ENCODE results near the gene UNC13C. TPM values are rescaled to one million over a fixed set of nuclear protein-coding genes. Genes with fewer than 3 reads are reported as not detected.

Gene UNC13C
- total and polyA plus RNA-seq, 10 of the 15 experiments (the other 5 are each of a cell fraction or from before 2014, with no cell fraction given) = 9.9 to 81.3 (median 25.0) TPM

DNA sequence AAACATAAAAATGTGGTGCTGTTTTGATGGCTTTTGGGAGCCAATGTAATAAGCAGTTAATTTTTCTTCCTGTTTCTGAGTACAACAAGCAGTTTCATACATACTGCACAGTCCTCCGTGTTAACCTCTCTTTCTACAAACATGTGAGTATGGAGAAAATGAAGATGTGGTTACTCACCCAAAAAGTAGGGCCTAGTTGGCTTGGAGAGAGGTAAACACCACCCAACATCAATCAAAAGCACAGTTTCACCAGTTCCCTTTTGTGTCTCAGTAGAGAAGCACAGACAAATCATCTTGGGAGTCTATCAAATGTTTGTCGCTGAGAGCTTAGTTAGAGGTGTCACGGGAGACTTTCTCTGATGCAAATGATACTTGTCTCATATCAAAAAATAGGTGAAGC is 320.2 kb downstream of the UNC13C start (continued):
- TF ChIP-seq CREB1 (IDR thresholded peaks at IDR 0.05; ENCODE audit: low read depth) = no peak
- no peak for TF ChIP-seq CBX5 (IDR thresholded peaks at IDR 0.05; ENCODE audit: low read depth)
- peak; percentile 49; the same call in 1 of the 2 replicates for TF ChIP-seq BCL11A (IDR thresholded peaks at IDR 0.05; ENCODE audit: low read depth, low read length)
- TF ChIP-seq IKZF1 (conservative IDR thresholded peaks at IDR 0.05) = peak; percentile 80
- TF ChIP-seq TCF3 (IDR thresholded peaks at IDR 0.05; ENCODE audit: borderline replicate concordance, insufficient read depth, low read depth, low read length) = no peak
- TF ChIP-seq, protein P1, sequence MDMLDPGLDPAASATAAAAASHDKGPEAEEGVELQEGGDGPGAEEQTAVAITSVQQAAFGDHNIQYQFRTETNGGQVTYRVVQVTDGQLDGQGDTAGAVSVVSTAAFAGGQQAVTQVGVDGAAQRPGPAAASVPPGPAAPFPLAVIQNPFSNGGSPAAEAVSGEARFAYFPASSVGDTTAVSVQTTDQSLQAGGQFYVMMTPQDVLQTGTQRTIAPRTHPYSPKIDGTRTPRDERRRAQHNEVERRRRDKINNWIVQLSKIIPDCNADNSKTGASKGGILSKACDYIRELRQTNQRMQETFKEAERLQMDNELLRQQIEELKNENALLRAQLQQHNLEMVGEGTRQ (IDR thresholded peaks at IDR 0.05; ENCODE audit: borderline replicate concordance, low read depth, low read length) = no peak
- TF ChIP-seq RAD51 (IDR thresholded peaks at IDR 0.05) = 0 out of 2 replicates have a peak, but pooled peaks have one; percentile 47
- TF ChIP-seq, protein P2, sequence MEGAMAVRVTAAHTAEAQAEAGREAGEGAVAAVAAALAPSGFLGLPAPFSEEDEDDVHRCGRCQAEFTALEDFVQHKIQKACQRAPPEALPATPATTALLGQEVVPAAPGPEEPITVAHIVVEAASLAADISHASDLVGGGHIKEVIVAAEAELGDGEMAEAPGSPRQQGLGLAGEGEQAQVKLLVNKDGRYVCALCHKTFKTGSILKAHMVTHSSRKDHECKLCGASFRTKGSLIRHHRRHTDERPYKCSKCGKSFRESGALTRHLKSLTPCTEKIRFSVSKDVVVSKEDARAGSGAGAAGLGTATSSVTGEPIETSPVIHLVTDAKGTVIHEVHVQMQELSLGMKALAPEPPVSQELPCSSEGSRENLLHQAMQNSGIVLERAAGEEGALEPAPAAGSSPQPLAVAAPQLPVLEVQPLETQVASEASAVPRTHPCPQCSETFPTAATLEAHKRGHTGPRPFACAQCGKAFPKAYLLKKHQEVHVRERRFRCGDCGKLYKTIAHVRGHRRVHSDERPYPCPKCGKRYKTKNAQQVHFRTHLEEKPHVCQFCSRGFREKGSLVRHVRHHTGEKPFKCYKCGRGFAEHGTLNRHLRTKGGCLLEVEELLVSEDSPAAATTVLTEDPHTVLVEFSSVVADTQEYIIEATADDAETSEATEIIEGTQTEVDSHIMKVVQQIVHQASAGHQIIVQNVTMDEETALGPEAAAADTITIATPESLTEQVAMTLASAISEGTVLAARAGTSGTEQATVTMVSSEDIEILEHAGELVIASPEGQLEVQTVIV (IDR thresholded peaks at IDR 0.05; ENCODE audit: borderline replicate concordance, partially characterized antibody) = no peak
- no peak for TF ChIP-seq ZNF207 (IDR thresholded peaks at IDR 0.05; ENCODE audit: borderline replicate concordance)
- TF ChIP-seq, protein P3, sequence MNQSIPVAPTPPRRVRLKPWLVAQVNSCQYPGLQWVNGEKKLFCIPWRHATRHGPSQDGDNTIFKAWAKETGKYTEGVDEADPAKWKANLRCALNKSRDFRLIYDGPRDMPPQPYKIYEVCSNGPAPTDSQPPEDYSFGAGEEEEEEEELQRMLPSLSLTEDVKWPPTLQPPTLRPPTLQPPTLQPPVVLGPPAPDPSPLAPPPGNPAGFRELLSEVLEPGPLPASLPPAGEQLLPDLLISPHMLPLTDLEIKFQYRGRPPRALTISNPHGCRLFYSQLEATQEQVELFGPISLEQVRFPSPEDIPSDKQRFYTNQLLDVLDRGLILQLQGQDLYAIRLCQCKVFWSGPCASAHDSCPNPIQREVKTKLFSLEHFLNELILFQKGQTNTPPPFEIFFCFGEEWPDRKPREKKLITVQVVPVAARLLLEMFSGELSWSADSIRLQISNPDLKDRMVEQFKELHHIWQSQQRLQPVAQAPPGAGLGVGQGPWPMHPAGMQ (IDR thresholded peaks at IDR 0.05; ENCODE audit: borderline replicate concordance) = no peak
- TF ChIP-seq HCFC1 (IDR thresholded peaks at IDR 0.05; ENCODE audit: low read length) = no peak
- TF ChIP-seq SIN3A (IDR thresholded peaks at IDR 0.05; ENCODE audit: low read depth, low read length) = no peak
- TF ChIP-seq TBL1XR1 (IDR thresholded peaks at IDR 0.05; ENCODE audit: low read depth, low read length) = no peak
- TF ChIP-seq ZNF622 (IDR thresholded peaks at IDR 0.05) = no peak
- TF ChIP-seq MEF2A (IDR thresholded peaks at IDR 0.05; ENCODE audit: insufficient read depth, low read depth, low read length) = no peak
- TF ChIP-seq PAX8 (IDR thresholded peaks at IDR 0.05) = no peak
- TF ChIP-seq, protein P4, sequence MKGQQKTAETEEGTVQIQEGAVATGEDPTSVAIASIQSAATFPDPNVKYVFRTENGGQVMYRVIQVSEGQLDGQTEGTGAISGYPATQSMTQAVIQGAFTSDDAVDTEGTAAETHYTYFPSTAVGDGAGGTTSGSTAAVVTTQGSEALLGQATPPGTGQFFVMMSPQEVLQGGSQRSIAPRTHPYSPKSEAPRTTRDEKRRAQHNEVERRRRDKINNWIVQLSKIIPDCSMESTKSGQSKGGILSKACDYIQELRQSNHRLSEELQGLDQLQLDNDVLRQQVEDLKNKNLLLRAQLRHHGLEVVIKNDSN (IDR thresholded peaks at IDR 0.05; ENCODE audit: borderline replicate concordance, extremely low read length, insufficient read depth, low read depth, low read length) = no peak
- no peak for TF ChIP-seq EGR1 (IDR thresholded peaks at IDR 0.05; ENCODE audit: borderline replicate concordance in 1 of 2, low read depth in 2 of 2, low read length in 2 of 2)
- peak; percentile 75; the same call in 1 of the 2 replicates for TF ChIP-seq ZNF24 (IDR thresholded peaks at IDR 0.05)
- no peak for TF ChIP-seq CEBPB (IDR thresholded peaks at IDR 0.05; ENCODE audit: borderline replicate concordance in 1 of 2, low read depth in 2 of 2, low read length in 2 of 2)

Measured in GM12878 (cell line).